Activated CD8-positive, alpha-beta T cell treated with anti-CD3 and anti-CD28 coated beads for 36 hours (primary cell): Measurements from ENCODE around the gene WDR59. TPM values are rescaled to one million over a fixed set of nuclear protein-coding genes. Genes with fewer than 3 reads are reported as not detected.

ENCODE experiments used
- ATAC-seq: fragments of 200-7000 bp; cut with Tn5 transposase; one replicate; pipeline ENCODE4 v1.10.0; 2021; ENCODE audit warnings: mild to moderate bottlenecking, moderate library complexity
- CTCF ChIA-PET: fragments of 350-600 bp; sonication (Branson Sonifier 250); formaldehyde crosslinking; loops from one replicate; lab custom pipeline; 2021; ENCODE audit warnings: antibody characterized with exemption; lab: Charles Lee
- POLR2A ChIA-PET: fragments of 350-600 bp; sonication (Branson Sonifier 250); formaldehyde crosslinking; loops from one replicate; lab custom pipeline; 2021; ENCODE audit warnings: antibody characterized with exemption; lab: Charles Lee
- DNase-seq: peaks from one replicate; pipeline ENCODE4 v3.0.0-alpha.2; 2020
- H3K27ac Mint-ChIP-seq: one replicate; pipeline ENCODE4 v1.8.0; 2021; ENCODE audit warnings: mild to moderate bottlenecking, mixed read lengths
- H3K27me3 Mint-ChIP-seq: one replicate; pipeline ENCODE4 v1.8.0; 2021; ENCODE audit warnings: mixed read lengths
- H3K36me3 Mint-ChIP-seq: one replicate; pipeline ENCODE4 v1.8.0; 2021; ENCODE audit warnings: low read depth, mixed read lengths
- H3K4me1 Mint-ChIP-seq: one replicate; pipeline ENCODE4 v1.8.0; 2021; ENCODE audit warnings: low read depth, mixed read lengths
- H3K4me3 Mint-ChIP-seq: one replicate; pipeline ENCODE4 v1.8.0; 2021; ENCODE audit warnings: mild to moderate bottlenecking, moderate library complexity, mixed read lengths
- H3K9me3 Mint-ChIP-seq: one replicate; pipeline ENCODE4 v1.8.0; 2021; ENCODE audit warnings: mixed read lengths
- CTCF ChIP-seq: fragments of 200-600 bp; IDR thresholded peaks from one replicate; pipeline ENCODE4 v1.8.0; 2022; ENCODE audit warnings: antibody characterized with exemption, mild to moderate bottlenecking
- intact Hi-C: fragments of 100-400 bp; cut with micrococcal nuclease; formaldehyde crosslinking; loops from one replicate; pipeline ENCODE4 v1.10.0; 2022
- total RNA-seq, 2 experiments: library from RNA; stranded (reverse); gene quantifications; one replicate each; pipeline ENCODE4 v1.2.3, GENCODE V29; 2021

The WDR59 gene
- total RNA-seq, 2 experiments from 2014 or later, result 59.1 to 68.1 TPM

- DNase-seq, result no peak
- Mint-ChIP-seq H3K36me3 (peaks cover 4% of the 10 kb centered on the region), H3K27ac (no peak overlapping the region), H3K9me3 (no peaks in the 10 kb centered on the region), H3K4me1 (peaks cover 20% of the 10 kb centered on the region), H3K4me3 (no peak overlapping the region), H3K27me3 (no peaks in the 10 kb centered on the region)
- ATAC-seq, result no peak
- intact Hi-C loops, result no loop called here
- ChIA-PET CTCF (interaction anchor here (1.3 to 3.6 kb wide), 4 partner anchors 9 to 212 kb away, joined by 3 to 33 read pairs (median 6); partner anchors contain the start of gene ZNRF1), POLR2A (interaction anchor here (1.4 kb wide), 1 partner anchor 124 kb away, joined by 3 read pairs; no protein-coding TSS in a partner anchor)
- TF ChIP-seq CTCF, result no peak
These were observed 2.2 kb upstream of the WDR59 start for GRCh38 chr16:74987027-74987681.

DNA sequence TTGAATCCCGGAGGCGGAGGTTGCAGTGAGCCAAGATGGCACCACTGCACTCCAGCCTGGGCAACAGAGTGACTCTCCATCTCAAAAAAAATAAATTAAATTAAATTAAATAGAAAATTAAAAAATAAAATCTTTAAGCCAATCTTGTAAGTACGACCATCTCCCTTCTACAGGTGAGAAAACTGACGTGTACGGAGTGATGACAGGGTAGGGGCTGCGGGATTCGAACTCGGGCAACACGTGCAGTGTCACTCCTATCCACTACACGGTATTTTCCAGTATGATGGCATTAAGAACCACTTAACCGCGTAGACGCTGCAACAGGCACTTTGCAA, 762 bp downstream of the WDR59 start:
- H3K27ac Mint-ChIP-seq, result peak overlapping the region; percentile 91
- no peak for TF ChIP-seq CTCF
- ChIA-PET CTCF (interaction anchor here (1.3 to 4.6 kb wide), 2 partner anchors 85 to 127 kb away, joined by 3 to 34 read pairs; no protein-coding TSS in a partner anchor), POLR2A (interaction anchor here (0.6 to 1.7 kb wide), 6 partner anchors 10 to 127 kb away, joined by 3 to 9 read pairs (median 4); partner anchors contain the start of gene ZNRF1)
- no peaks in the 10 kb centered on the region for H3K27me3 Mint-ChIP-seq
- intact Hi-C loops, result loop anchor here (2.0 kb wide), 1 partner anchor 15 kb away; the partner anchor contains the start of gene ZNRF1
- ATAC-seq (no peak), DNase-seq (no peak)
- H3K36me3 Mint-ChIP-seq, result peaks cover 4% of the 10 kb centered on the region
- peaks cover 21% of the 10 kb centered on the region for H3K4me1 Mint-ChIP-seq
- H3K9me3 Mint-ChIP-seq, result no peaks in the 10 kb centered on the region
- peak overlapping the region; percentile 86 for H3K4me3 Mint-ChIP-seq

DNA sequence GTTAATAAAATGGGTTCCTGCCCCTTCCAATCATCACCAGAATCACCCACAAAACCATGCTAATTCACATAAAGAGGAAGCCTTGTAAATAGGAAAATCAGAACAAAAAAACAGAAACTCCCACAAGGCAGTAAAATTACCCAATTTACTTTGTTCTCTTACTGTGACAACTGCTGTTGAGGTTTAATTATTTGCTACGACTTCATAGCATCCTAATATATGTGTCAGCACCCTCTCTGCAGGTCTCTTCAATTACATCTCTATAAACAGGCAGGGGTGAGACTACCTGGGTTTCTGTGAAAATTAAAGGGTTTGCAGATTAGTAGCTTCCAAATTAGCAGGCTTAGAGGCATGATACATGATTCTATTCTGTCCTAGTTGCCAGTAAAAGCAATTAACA, 2.7 kb downstream of the WDR59 start:
- H3K27ac Mint-ChIP-seq, result no peak overlapping the region
- H3K9me3 Mint-ChIP-seq, result no peaks in the 10 kb centered on the region
- POLR2A ChIA-PET, result no interaction called here
- TF ChIP-seq CTCF, result no peak
- DNase-seq (no peak), ATAC-seq (no peak)
- CTCF ChIA-PET, result interaction anchor here (0.6 to 4.6 kb wide), 3 partner anchors 11 to 217 kb away, joined by 3 to 34 read pairs (median 5); no protein-coding TSS in a partner anchor
- intact Hi-C loops, result no loop called here
- no peaks in the 10 kb centered on the region for H3K27me3 Mint-ChIP-seq
- H3K36me3 Mint-ChIP-seq, result peaks cover 13% of the 10 kb centered on the region
- H3K4me1 Mint-ChIP-seq, result peaks cover 25% of the 10 kb centered on the region
- no peak overlapping the region for H3K4me3 Mint-ChIP-seq

- peaks cover 9% of the 10 kb centered on the region for H3K36me3 Mint-ChIP-seq
- H3K4me3 Mint-ChIP-seq, result no peak overlapping the region
- H3K4me1 Mint-ChIP-seq, result peaks cover 4% of the 10 kb centered on the region
- DNase-seq, result no peak
- intact Hi-C loops, result no loop called here
- no peak for TF ChIP-seq CTCF
- H3K27me3 Mint-ChIP-seq, result no peaks in the 10 kb centered on the region
- H3K9me3 Mint-ChIP-seq, result no peaks in the 10 kb centered on the region
- no peak overlapping the region for H3K27ac Mint-ChIP-seq
- ChIA-PET CTCF (no interaction called here), POLR2A (no interaction called here)
- no peak for ATAC-seq
These were observed 9.3 kb downstream of the WDR59 start for GRCh38 chr16:74975591-74975990.

DNA sequence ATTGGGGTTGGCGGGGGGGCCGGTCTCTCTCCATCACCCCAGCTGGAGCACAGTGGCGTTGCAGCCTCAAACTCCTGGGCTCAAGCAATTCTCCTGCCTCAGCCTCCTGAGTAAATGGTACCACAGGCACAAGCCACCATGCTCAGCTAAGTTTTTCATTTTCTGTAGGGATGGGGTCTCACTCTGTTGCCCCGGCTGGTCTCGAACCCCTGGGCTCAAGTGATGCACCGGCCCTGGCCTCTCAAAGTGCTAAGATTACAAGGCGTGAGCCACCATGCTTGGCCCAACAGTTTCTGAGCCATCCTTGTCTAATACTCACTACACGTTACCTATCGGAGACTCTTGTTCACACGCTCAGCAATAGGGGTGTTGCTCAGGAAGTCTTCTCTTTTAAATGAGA, 11.6 kb downstream of the WDR59 start:
- H3K27ac Mint-ChIP-seq, result no peak overlapping the region
- H3K9me3 Mint-ChIP-seq, result no peaks in the 10 kb centered on the region
- intact Hi-C loops, result no loop called here
- no peak for DNase-seq
- peaks cover 2% of the 10 kb centered on the region for H3K36me3 Mint-ChIP-seq
- peaks cover 7% of the 10 kb centered on the region for H3K4me1 Mint-ChIP-seq
- no peak for ATAC-seq
- ChIA-PET POLR2A (interaction anchor here (1.1 kb wide), 1 partner anchor 15 kb away, joined by 3 read pairs; no protein-coding TSS in a partner anchor), CTCF (no interaction called here)
- no peak overlapping the region for H3K4me3 Mint-ChIP-seq
- H3K27me3 Mint-ChIP-seq, result no peaks in the 10 kb centered on the region
- no peak for TF ChIP-seq CTCF
